GM18519 (cell line): ENCODE measurements around the gene SFT2D1.
"Not testable (repeated sequence)": the region's sequence is repeated elsewhere in the genome, so short reads cannot be mapped to it uniquely, and the experiment has no call there.

Experiments
- ATAC-seq: cut with Tn5 transposase; IDR thresholded peaks from one replicate; pipeline ENCODE4 v1.9.1; 2021; ENCODE audit warnings: mild to moderate bottlenecking, moderate library complexity; ENCODE audit not compliant: unreplicated experiment, low FRiP score

Gene SFT2D1

GRCh38 chr6:166342349-166343149 lies at the start of gene SFT2D1:
TSS of gene SFT2D1 (minus strand) at chr6:166342545. CDS start at chr6:166342481, 64 bp downstream.
- peak; percentile 81 for ATAC-seq

- no peak for ATAC-seq
Observed at GRCh38 chr6:166389119-166389518, 46.8 kb upstream of the SFT2D1 start.

GRCh38 chr6:166388290-166389004 lies 46.1 kb upstream of the SFT2D1 start:
- no peak for ATAC-seq

GRCh38 chr6:166387642-166388289 lies 45.4 kb upstream of the SFT2D1 start:
- ATAC-seq = no peak

- not testable (repeated sequence) for ATAC-seq
Observed at GRCh38 chr6:166387098-166387497, 44.8 kb upstream of the SFT2D1 start.

- ATAC-seq = no peak
Observed at GRCh38 chr6:166386111-166386510, 43.8 kb upstream of the SFT2D1 start.

GRCh38 chr6:166383802-166384363 lies 41.5 kb upstream of the SFT2D1 start:
- not testable (repeated sequence) for ATAC-seq

GRCh38 chr6:166382933-166383801 lies 40.8 kb upstream of the SFT2D1 start, which contains the start of gene MPC1:
TSS of gene MPC1 (minus strand) at chr6:166382940. CDS start at chr6:166382876, 64 bp downstream.
- peak; percentile 76 for ATAC-seq

- no peak for ATAC-seq
Observed at GRCh38 chr6:166382500-166382932, 40.2 kb upstream of the SFT2D1 start.

- ATAC-seq = peak; percentile 36
Observed at GRCh38 chr6:166381733-166382499, 39.6 kb upstream of the SFT2D1 start.

- ATAC-seq = no peak
Observed at GRCh38 chr6:166381381-166381732, 39.0 kb upstream of the SFT2D1 start.

- no peak for ATAC-seq
Observed at GRCh38 chr6:166379800-166380199, 37.5 kb upstream of the SFT2D1 start.

GRCh38 chr6:166379103-166379586 lies 36.8 kb upstream of the SFT2D1 start:
- ATAC-seq = no peak

GRCh38 chr6:166377721-166378120 lies 35.4 kb upstream of the SFT2D1 start:
- no peak for ATAC-seq

- no peak for ATAC-seq
Observed at GRCh38 chr6:166375013-166375412, 32.7 kb upstream of the SFT2D1 start.

- no peak for ATAC-seq
Observed at GRCh38 chr6:166370489-166370888, 28.1 kb upstream of the SFT2D1 start.

- ATAC-seq = no peak
Observed at GRCh38 chr6:166369782-166370181, 27.4 kb upstream of the SFT2D1 start.

GRCh38 chr6:166366921-166367320 lies 24.6 kb upstream of the SFT2D1 start:
- ATAC-seq = no peak

GRCh38 chr6:166365806-166366205 lies 23.5 kb upstream of the SFT2D1 start:
- no peak for ATAC-seq
